Mesendoderm (in vitro differentiated cells): Measurements from ENCODE around the gene ATP13A4.

Experiments
- DNase-seq: peaks from one replicate; pipeline ENCODE4 v3.0.0; 2013
- H2AK5ac ChIP-seq: 2 replicates; pipeline ENCODE4 v1.6.1; 2013; ENCODE audit warnings: low read length, inconsistent platforms
- H2BK120ac ChIP-seq: 2 replicates; pipeline ENCODE4 v1.6.1; 2013; ENCODE audit warnings: low read depth, mild to moderate bottlenecking, low read length, moderate library complexity, mixed read lengths
- H2BK15ac ChIP-seq: replicated peaks from 2 replicates; pipeline ENCODE4 v1.6.1; 2013; ENCODE audit warnings: low read depth, mild to moderate bottlenecking, moderate library complexity
- H2BK5ac ChIP-seq: 2 replicates; pipeline ENCODE4 v1.6.1; 2013; ENCODE audit warnings: low read length, inconsistent platforms
- H3K18ac ChIP-seq: 2 replicates; pipeline ENCODE4 v1.6.1; 2013; ENCODE audit warnings: mild to moderate bottlenecking, low read length, mixed read lengths
- H3K23ac ChIP-seq: one replicate; pipeline ENCODE4 v1.6.1; 2013; ENCODE audit warnings: low read length
- H3K27ac ChIP-seq: 2 replicates; pipeline ENCODE4 v1.5.1; 2013; ENCODE audit warnings: low read depth, mild to moderate bottlenecking, inconsistent platforms, low read length, moderate library complexity
- H3K27me3 ChIP-seq: 2 replicates; pipeline ENCODE4 v1.6.1; 2013; ENCODE audit warnings: low read length, control low read depth, mild to moderate bottlenecking, inconsistent platforms; ENCODE audit not compliant: insufficient read depth, poor library complexity
- H3K36me3 ChIP-seq: 2 replicates; pipeline ENCODE4 v1.6.1; 2013; ENCODE audit warnings: low read length, inconsistent platforms; ENCODE audit not compliant: control insufficient read depth, insufficient read depth
- H3K4ac ChIP-seq: one replicate; pipeline ENCODE4 v1.6.1; 2013; ENCODE audit warnings: low read depth, mild to moderate bottlenecking, low read length, moderate library complexity
- H3K4me1 ChIP-seq: 2 replicates; pipeline ENCODE4 v1.6.1; 2013; ENCODE audit warnings: low read depth, low read length, inconsistent platforms; ENCODE audit not compliant: control insufficient read depth
- H3K4me2 ChIP-seq: 2 replicates; pipeline ENCODE4 v1.6.1; 2013; ENCODE audit warnings: low read length
- H3K4me3 ChIP-seq: 2 replicates; pipeline ENCODE4 v1.5.1; 2013; ENCODE audit warnings: mild to moderate bottlenecking, low read length
- H3K56ac ChIP-seq: one replicate; pipeline ENCODE4 v1.6.1; 2013; ENCODE audit warnings: low read length
- H3K79me1 ChIP-seq: 2 replicates; pipeline ENCODE4 v1.6.1; 2013; ENCODE audit warnings: low read length, inconsistent platforms
- H3K79me2 ChIP-seq: 2 replicates; pipeline ENCODE4 v1.6.1; 2013; ENCODE audit warnings: mild to moderate bottlenecking, low read length; ENCODE audit not compliant: control insufficient read depth, insufficient read depth
- H3K9ac ChIP-seq: 2 replicates; pipeline ENCODE4 v1.6.1; 2013; ENCODE audit warnings: low read length, inconsistent platforms
- H4K5ac ChIP-seq: one replicate; pipeline ENCODE4 v1.6.1; 2013; ENCODE audit warnings: low read length
- H4K8ac ChIP-seq: one replicate; pipeline ENCODE4 v1.6.1; 2013; ENCODE audit warnings: low read depth, mild to moderate bottlenecking, control low read depth, low read length, moderate library complexity
- WGBS: extraction: QIAGEN DNeasy Blood & Tissue Kit; methylation state at CpG from one replicate; pipeline ENCODE4 v1.1.7; 2013; ENCODE audit warnings: low lambda C conversion rate, missing lambda C conversion rate; ENCODE audit not compliant: insufficient coverage; ENCODE audit errors: extremely low coverage; 5-methylcytosine and 5-hydroxymethylcytosine counted together

Gene ATP13A4

GRCh38 chr3:193556841-193557240 lies 2.1 kb upstream of the ATP13A4 start:
- H2AK5ac ChIP-seq: no peak overlapping the region
- H3K79me2 ChIP-seq: no peaks in the 10 kb centered on the region
- H4K5ac ChIP-seq: no peak overlapping the region
- no peak overlapping the region for H3K4me3 ChIP-seq
- H3K56ac ChIP-seq: no peak overlapping the region
- H3K4me1 ChIP-seq: no peaks in the 10 kb centered on the region
- H3K36me3 ChIP-seq: no peaks in the 10 kb centered on the region
- no CpG with 5 or more reads among the region's 2 CpGs for WGBS
- no peak overlapping the region for H3K23ac ChIP-seq
- no peaks in the 10 kb centered on the region for H3K79me1 ChIP-seq
- no peak overlapping the region for H3K27ac ChIP-seq
- no peak overlapping the region for H2BK15ac ChIP-seq
- H4K8ac ChIP-seq: no peak overlapping the region
- H3K18ac ChIP-seq: no peak overlapping the region
- no peak overlapping the region for H3K4ac ChIP-seq
- no peak overlapping the region for H3K4me2 ChIP-seq
- no peak overlapping the region for H2BK5ac ChIP-seq
- no peak overlapping the region for H2BK120ac ChIP-seq
- DNase-seq: no peak
- H3K27me3 ChIP-seq: no peaks in the 10 kb centered on the region
- no peak overlapping the region for H3K9ac ChIP-seq

GRCh38 chr3:193553586-193553985 lies 1.1 kb downstream of the ATP13A4 start:
- no CpG with 5 or more reads among the region's 1 CpG for WGBS
- Histone ChIP-seq H3K4me1 (no peaks in the 10 kb centered on the region), H3K79me2 (no peaks in the 10 kb centered on the region), H3K4me2 (no peak overlapping the region), H3K4me3 (no peak overlapping the region), H3K79me1 (no peaks in the 10 kb centered on the region), H4K5ac (no peak overlapping the region), H4K8ac (no peak overlapping the region), H3K36me3 (no peaks in the 10 kb centered on the region), H3K9ac (no peak overlapping the region), H2BK5ac (no peak overlapping the region), H3K27ac (no peak overlapping the region), H3K4ac (no peak overlapping the region), H2BK120ac (no peak overlapping the region), H2BK15ac (no peak overlapping the region), H2AK5ac (no peak overlapping the region), H3K23ac (no peak overlapping the region), H3K27me3 (no peaks in the 10 kb centered on the region), H3K18ac (no peak overlapping the region), H3K56ac (no peak overlapping the region)
- no peak for DNase-seq

GRCh38 chr3:193552923-193553322 lies 1.8 kb downstream of the ATP13A4 start:
- Histone ChIP-seq H3K4me1 (no peaks in the 10 kb centered on the region), H4K5ac (no peak overlapping the region), H3K27ac (no peak overlapping the region), H3K18ac (no peak overlapping the region), H3K56ac (no peak overlapping the region), H3K79me1 (no peaks in the 10 kb centered on the region), H3K9ac (no peak overlapping the region), H3K27me3 (no peaks in the 10 kb centered on the region), H3K4me2 (no peak overlapping the region), H3K4me3 (no peak overlapping the region), H2BK5ac (no peak overlapping the region), H4K8ac (no peak overlapping the region), H3K4ac (no peak overlapping the region), H2BK120ac (no peak overlapping the region), H3K36me3 (no peaks in the 10 kb centered on the region), H3K23ac (no peak overlapping the region), H3K79me2 (no peaks in the 10 kb centered on the region), H2BK15ac (no peak overlapping the region), H2AK5ac (no peak overlapping the region)
- no peak for DNase-seq
- WGBS: no CpG with 5 or more reads among the region's 1 CpG

GRCh38 chr3:193548406-193548805 lies 6.3 kb downstream of the ATP13A4 start:
- H3K27me3 ChIP-seq: no peaks in the 10 kb centered on the region
- no peak overlapping the region for H2BK5ac ChIP-seq
- H3K9ac ChIP-seq: no peak overlapping the region
- H3K27ac ChIP-seq: no peak overlapping the region
- no peak overlapping the region for H3K56ac ChIP-seq
- H3K36me3 ChIP-seq: no peaks in the 10 kb centered on the region
- no peaks in the 10 kb centered on the region for H3K79me1 ChIP-seq
- H3K18ac ChIP-seq: no peak overlapping the region
- H3K23ac ChIP-seq: no peak overlapping the region
- H4K5ac ChIP-seq: no peak overlapping the region
- no peak overlapping the region for H2AK5ac ChIP-seq
- no peak overlapping the region for H3K4ac ChIP-seq
- no peaks in the 10 kb centered on the region for H3K79me2 ChIP-seq
- H3K4me3 ChIP-seq: no peak overlapping the region
- H2BK15ac ChIP-seq: no peak overlapping the region
- H4K8ac ChIP-seq: no peak overlapping the region
- no CpG with 5 or more reads among the region's 4 CpGs for WGBS
- H2BK120ac ChIP-seq: no peak overlapping the region
- no peaks in the 10 kb centered on the region for H3K4me1 ChIP-seq
- H3K4me2 ChIP-seq: no peak overlapping the region
- DNase-seq: no peak

- no peak overlapping the region for H2BK120ac ChIP-seq
- H2AK5ac ChIP-seq: no peak overlapping the region
- no peaks in the 10 kb centered on the region for H3K4me1 ChIP-seq
- H2BK15ac ChIP-seq: no peak overlapping the region
- peak; percentile 3 for DNase-seq
- no peaks in the 10 kb centered on the region for H3K79me1 ChIP-seq
- no peak overlapping the region for H4K8ac ChIP-seq
- H3K79me2 ChIP-seq: no peaks in the 10 kb centered on the region
- H3K27ac ChIP-seq: no peak overlapping the region
- H3K4me2 ChIP-seq: no peak overlapping the region
- H3K4ac ChIP-seq: no peak overlapping the region
- no peak overlapping the region for H4K5ac ChIP-seq
- no peaks in the 10 kb centered on the region for H3K36me3 ChIP-seq
- no peak overlapping the region for H3K4me3 ChIP-seq
- no peak overlapping the region for H3K56ac ChIP-seq
- H3K27me3 ChIP-seq: no peaks in the 10 kb centered on the region
- H3K18ac ChIP-seq: no peak overlapping the region
- H3K9ac ChIP-seq: no peak overlapping the region
- H2BK5ac ChIP-seq: no peak overlapping the region
- H3K23ac ChIP-seq: no peak overlapping the region
Observed at GRCh38 chr3:193546129-193546528, 8.6 kb downstream of the ATP13A4 start.

- H3K4me1 ChIP-seq: no peaks in the 10 kb centered on the region
- H2AK5ac ChIP-seq: no peak overlapping the region
- DNase-seq: no peak
- H3K79me2 ChIP-seq: no peaks in the 10 kb centered on the region
- H2BK120ac ChIP-seq: no peak overlapping the region
- no peak overlapping the region for H2BK15ac ChIP-seq
- H2BK5ac ChIP-seq: no peak overlapping the region
- no peak overlapping the region for H3K4ac ChIP-seq
- no peak overlapping the region for H3K4me3 ChIP-seq
- H3K36me3 ChIP-seq: no peaks in the 10 kb centered on the region
- H3K4me2 ChIP-seq: no peak overlapping the region
- H4K5ac ChIP-seq: no peak overlapping the region
- H3K56ac ChIP-seq: no peak overlapping the region
- H3K79me1 ChIP-seq: no peaks in the 10 kb centered on the region
- no peak overlapping the region for H3K27ac ChIP-seq
- no CpG with 5 or more reads among the region's 1 CpG for WGBS
- H3K9ac ChIP-seq: no peak overlapping the region
- H4K8ac ChIP-seq: no peak overlapping the region
- H3K18ac ChIP-seq: no peak overlapping the region
- no peak overlapping the region for H3K23ac ChIP-seq
- no peaks in the 10 kb centered on the region for H3K27me3 ChIP-seq
Observed at GRCh38 chr3:193545304-193545703, 9.4 kb downstream of the ATP13A4 start.
